K562 treated with DMSO at 1 percent for 4 hours (cell line): ENCODE measurements around the gene TMEM151A. TPM values are rescaled to one million over a fixed set of nuclear protein-coding genes. Genes with fewer than 3 reads are reported as not detected.

Source experiments
- total RNA-seq: library from RNA; unstranded; fragments of 300-600 nt; gene quantifications from 2 replicates; pipeline ENCODE4 v1.2.3, GENCODE V29; 2022; ENCODE audit not compliant: insufficient read depth

Gene TMEM151A
- total RNA-seq, result not detected in 2 replicates

DNA sequence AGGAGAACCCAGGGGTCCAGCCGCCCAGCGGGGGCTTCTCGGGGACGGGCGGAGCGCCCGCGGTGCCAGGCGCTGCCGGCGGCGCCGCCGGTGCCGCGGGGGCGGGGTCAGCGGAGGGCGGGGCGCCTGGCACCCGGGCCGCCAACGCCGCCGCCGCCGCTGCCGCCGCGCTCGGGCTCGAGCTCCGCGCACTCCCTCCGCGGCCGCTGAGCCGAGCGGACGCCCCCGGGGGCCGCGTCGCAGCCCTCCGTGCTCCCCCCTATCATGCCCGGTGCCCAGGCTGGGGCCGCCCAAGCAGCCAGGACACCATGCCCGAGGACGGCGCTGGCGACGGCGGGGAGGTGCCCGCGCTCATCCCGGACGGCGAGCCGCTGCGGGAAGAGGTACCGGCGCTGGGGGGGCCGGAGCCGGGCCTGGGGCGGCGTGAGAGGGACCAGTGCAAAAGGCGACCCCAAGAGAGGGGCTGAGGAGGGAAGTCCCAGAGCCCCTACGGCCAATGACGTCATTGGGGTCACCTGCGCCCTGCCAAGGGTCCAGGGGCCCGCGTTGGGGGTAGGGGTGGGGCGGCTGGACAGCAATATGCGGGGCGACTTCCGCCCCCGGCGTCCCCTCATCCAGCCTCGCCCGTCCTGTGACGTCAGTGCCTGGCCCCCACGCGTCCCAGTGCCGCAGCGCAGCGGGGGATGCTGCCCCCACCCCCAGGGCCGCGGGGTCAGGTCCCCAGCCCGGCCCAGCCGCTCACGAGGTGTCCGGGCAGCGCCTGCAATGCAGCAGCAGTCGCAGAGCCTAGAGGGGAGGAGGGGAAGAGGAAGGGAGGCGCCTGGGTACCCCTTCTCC is at the start of gene TMEM151A:
TMEM151A (plus strand) TSS at position 189 of the 837 bp plus-strand sequence; CDS start at position 309, 120 bp downstream.

GRCh38 chr11:66268244-66268951 is 23.3 kb upstream of the TMEM151A start, which contains the start of gene RAB1B:
TSS of gene RAB1B (plus strand) at chr11:66268639. CDS start at chr11:66268680, 41 bp downstream.

DNA sequence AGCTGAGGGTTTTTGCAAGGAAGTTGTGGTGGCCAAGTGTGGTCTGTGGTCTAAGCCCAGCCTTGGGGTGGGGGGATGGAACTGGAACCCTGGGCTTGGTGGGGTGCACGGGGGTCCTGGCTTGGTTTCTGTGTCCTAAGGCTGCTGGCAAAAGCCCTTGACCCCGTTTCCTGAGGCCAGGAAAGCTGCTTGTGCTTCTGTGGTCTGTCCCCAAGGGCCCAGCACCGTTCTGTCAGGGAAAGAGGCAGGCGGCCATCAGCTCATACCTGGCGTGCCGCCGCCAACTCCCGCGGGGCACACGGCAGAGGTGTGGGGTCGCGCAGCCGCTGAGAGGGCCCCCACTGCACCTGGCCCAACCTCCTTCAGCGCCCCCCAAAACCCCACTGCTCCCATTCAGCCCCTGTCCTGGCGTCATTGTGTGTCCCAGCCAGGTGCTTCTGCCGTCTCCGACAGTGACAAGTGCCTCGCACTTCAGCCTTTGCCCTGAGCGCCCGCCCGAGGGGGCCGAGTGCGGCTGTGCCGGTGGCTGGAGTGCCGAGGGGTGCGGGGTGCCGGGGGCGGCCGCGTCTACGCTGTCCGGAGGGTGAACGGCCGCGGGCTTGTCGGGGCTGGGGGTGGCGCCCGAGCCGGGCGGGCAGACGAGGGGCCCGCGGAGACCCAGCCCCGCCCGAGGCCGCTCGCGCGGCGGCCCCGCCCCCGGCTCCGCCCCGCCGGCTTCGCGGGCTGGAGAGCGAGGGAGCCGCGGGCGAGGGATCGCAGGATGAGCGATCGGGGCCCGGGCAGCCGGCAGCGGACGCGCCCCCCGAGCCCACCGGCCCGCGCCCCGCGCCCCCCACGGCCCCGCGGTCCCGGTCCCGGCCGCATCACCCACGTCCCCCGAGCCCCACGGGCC is 14.0 kb upstream of the TMEM151A start, which contains the start of gene CNIH2:
CNIH2 (plus strand) TSS at position 705 of the 892 bp plus-strand sequence. CDS start 282 bp downstream, outside the sequence.

GRCh38 chr11:66288671-66289547 is 2.8 kb upstream of the TMEM151A start, which contains the start of gene YIF1A:
TSS of gene YIF1A (minus strand) at chr11:66289143. CDS start at chr11:66288985, 158 bp downstream.

GRCh38 chr11:66316849-66317251 is 25.2 kb downstream of the TMEM151A start, which contains the start of gene CD248:
TSS of gene CD248 (minus strand) at chr11:66317044. CDS start at chr11:66317027, 17 bp downstream.

DNA sequence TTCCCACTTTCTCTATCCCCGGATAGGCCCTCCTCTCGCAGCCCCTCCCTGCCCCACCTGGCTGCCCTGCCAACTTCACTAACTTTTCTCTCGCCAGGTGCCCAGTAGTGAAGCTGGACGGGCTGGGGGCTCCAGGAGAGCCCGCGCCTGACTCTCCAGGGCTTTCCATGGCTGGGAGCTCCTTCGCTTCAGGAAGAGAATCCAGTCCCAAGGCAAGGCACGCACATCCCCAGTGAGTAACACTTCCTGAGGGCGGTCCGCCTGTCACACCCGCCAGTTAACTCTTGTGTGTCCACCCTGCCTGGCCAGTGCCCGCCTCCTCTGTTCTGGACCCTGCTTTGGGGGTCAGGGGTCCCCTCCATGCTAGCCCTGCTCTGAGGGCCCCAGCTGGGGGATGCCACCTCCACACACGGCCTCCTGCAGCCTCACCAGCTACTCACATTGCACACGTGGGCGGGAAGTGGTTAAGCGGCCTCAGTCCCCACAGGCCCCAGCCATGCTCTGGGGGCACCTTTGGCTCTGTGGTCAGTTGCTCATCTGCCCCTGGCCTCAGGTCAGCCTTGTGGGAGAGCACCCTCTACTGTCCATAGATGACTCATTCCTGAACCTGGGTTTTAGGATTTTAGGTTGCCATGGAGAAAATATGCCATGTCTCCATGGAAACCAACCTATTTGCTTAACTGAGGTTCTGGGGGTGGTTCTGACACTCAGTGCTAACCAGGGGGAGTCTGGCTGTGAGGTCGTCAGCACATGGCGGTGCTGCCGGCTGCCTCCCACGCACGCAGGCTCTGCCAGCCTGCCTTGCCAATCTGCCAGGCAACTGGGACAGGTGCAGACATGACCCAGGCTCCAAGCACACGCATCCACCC is 44.8 kb downstream of the TMEM151A start, which contains the start of gene RIN1:
RIN1 (minus strand) TSS at position 201 of the 869 bp plus-strand sequence; CDS start at position 169, 32 bp downstream.

DNA sequence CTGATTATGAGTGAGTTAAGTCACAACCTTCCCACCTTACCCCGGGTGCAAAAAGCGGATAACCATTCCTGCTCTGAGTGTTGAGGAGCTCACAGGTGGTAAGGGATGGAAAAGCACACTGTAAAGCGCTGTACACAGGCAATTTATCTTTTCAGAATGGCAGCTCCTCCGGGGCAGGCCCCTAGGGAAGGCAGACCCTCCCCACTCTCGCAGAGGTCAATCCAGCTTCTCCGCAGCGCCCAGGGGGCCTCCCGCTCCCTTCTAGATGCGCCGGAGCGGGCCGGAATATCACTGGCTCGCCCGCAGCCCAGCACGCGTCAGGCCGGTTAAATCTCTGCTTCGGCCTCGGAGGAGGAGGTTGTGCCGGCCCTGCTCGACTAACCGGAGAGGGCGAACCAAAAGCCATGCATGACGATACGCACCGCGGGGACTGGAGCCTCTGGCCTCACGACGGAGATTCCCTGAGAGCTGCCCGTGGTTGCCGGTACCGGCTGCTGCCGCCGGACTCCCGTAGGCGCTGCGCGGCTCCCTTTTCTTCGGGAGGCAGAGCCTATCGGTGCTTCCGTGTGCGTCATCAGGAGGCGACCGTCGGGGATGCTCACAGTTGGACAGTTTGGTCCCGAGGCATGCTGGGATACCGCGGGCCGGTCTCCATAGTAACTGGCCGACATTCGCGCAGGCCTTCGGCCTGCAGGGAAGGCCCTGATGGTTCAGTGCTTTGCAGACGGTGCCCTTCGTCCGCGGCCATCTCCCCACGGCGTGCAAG is 53.0 kb downstream of the TMEM151A start, which contains the start of gene BRMS1:
BRMS1 (minus strand) TSS at position 555 of the 766 bp plus-strand sequence. CDS start 2,870 bp downstream, outside the sequence.

Other genes with a start within 250 kb of the TMEM151A start
- gene GAL3ST3, start 242.7 kb upstream of the TMEM151A start, total RNA-seq, result not detected in 2 replicates
- 197 and 236 TPM in 2 replicates for gene SF3B2, start 239.5 kb upstream of the TMEM151A start, total RNA-seq
- 26.7 and 27.9 TPM in 2 replicates for gene PACS1, start 221.6 kb upstream of the TMEM151A start, total RNA-seq
- gene KLC2, start 34.2 kb upstream of the TMEM151A start, total RNA-seq, result 33.3 and 34.0 TPM in 2 replicates
- gene RAB1B, start 23.3 kb upstream of the TMEM151A start, total RNA-seq, result 156 and 172 TPM in 2 replicates
- gene CNIH2, start 13.7 kb upstream of the TMEM151A start, total RNA-seq, result 0.52 TPM in 1 of 2 replicates, not detected in the other
- gene YIF1A, start 2.8 kb upstream of the TMEM151A start, total RNA-seq, result 111 and 122 TPM in 2 replicates
- gene CD248, start 25.1 kb downstream of the TMEM151A start, total RNA-seq, result not detected in 2 replicates
- gene RIN1, start 44.5 kb downstream of the TMEM151A start, total RNA-seq, result 0.90 and 1.9 TPM in 2 replicates
- gene BRMS1, start 53.2 kb downstream of the TMEM151A start, total RNA-seq, result 44.5 and 51.4 TPM in 2 replicates
- gene B4GAT1, start 55.7 kb downstream of the TMEM151A start, total RNA-seq, result 23.2 and 25.5 TPM in 2 replicates
- gene SLC29A2, start 79.9 kb downstream of the TMEM151A start, total RNA-seq, result 5.8 and 11.3 TPM in 2 replicates
- gene NPAS4, start 129.1 kb downstream of the TMEM151A start, total RNA-seq, result not detected in 2 replicates
- gene MRPL11, start 147.0 kb downstream of the TMEM151A start, total RNA-seq, result 51.8 and 54.1 TPM in 2 replicates
- 3.5 and 4.1 TPM in 2 replicates for gene PELI3, start 175.0 kb downstream of the TMEM151A start, total RNA-seq
- 35.2 and 38.6 TPM in 2 replicates for gene DPP3, start 188.5 kb downstream of the TMEM151A start, total RNA-seq
- 8.4 and 10.2 TPM in 2 replicates for gene BBS1, start 218.7 kb downstream of the TMEM151A start, total RNA-seq